ENCODE measurements around the gene ZNF548. TPM values are rescaled to one million over a fixed set of nuclear protein-coding genes. Genes with fewer than 3 reads are reported as not detected.
A peak's percentile ranks its signal among the peaks of the same experiment; 100 is the strongest.

Gene ZNF548
- total RNA-seq: 10 to 100 TPM; 17.9 to 36.8 (median 21.8) TPM

- peak; percentile 100 for ATAC-seq
- TF ChIP-seq, protein P1, sequence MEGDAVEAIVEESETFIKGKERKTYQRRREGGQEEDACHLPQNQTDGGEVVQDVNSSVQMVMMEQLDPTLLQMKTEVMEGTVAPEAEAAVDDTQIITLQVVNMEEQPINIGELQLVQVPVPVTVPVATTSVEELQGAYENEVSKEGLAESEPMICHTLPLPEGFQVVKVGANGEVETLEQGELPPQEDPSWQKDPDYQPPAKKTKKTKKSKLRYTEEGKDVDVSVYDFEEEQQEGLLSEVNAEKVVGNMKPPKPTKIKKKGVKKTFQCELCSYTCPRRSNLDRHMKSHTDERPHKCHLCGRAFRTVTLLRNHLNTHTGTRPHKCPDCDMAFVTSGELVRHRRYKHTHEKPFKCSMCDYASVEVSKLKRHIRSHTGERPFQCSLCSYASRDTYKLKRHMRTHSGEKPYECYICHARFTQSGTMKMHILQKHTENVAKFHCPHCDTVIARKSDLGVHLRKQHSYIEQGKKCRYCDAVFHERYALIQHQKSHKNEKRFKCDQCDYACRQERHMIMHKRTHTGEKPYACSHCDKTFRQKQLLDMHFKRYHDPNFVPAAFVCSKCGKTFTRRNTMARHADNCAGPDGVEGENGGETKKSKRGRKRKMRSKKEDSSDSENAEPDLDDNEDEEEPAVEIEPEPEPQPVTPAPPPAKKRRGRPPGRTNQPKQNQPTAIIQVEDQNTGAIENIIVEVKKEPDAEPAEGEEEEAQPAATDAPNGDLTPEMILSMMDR (IDR thresholded peaks at IDR 0.05): peak in 3 of 4 experiments; percentile 28 to 64 (median 57)
- no peak for TF ChIP-seq EP300 (IDR thresholded peaks at IDR 0.05)
- peak; percentile 33 to 42 for TF ChIP-seq POLR2A (IDR thresholded peaks at IDR 0.05)
- peak; percentile 80 for TF ChIP-seq POLR2AphosphoS5 (IDR thresholded peaks at IDR 0.05)
- peaks cover 0 to 19% (median 0%) of the 10 kb centered on the region in 3 donors for H3K9me3 ChIP-seq
- peak within 1 kb of the TSS; percentile 84 to 95 (median 91) for H3K27ac ChIP-seq
- no peaks in the 10 kb centered on the region for H3K27me3 ChIP-seq
- peaks cover 0 to 27% of the 10 kb centered on the region in 2 donors for H3K36me3 ChIP-seq
- 0 to 1% methylated on average over 7 to 11 of the region's 50 CpGs for WGBS, 2 donors (ENCODE audit: low coverage in 1 of 2)
- H3K4me1 ChIP-seq: peaks cover 0 to 41% (median 0%) of the 10 kb centered on the region in 3 donors
- peak within 1 kb of the TSS; percentile 84 for H3K4me3 ChIP-seq
Observed at GRCh38 chr19:57389730-57390598, at the start of gene ZNF548. Gene ZNF548, plus strand, starts transcription at chr19:57389854. Its CDS starts 246 bp downstream, at chr19:57390100.

DNA sequence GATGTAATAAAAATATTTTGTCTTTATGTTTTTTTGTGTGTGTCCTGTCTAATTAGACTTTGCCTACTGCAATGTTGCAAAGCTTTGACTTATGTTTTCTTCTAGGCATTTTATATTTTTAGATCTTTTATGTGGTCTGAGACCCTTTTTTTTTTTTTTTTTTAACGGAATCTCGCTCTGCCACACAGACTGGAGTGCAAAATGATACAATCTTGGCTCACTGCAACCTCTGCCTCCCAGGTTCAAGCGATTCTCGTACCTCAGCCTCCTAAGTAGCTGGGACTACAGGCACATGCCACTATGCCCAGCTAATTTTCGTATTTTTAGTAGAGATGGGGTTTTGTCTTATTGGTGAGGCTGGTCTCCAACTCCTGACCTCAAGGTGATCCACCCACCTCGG, 47.1 kb upstream of the ZNF548 start:
- no peak for TF ChIP-seq POLR2A (IDR thresholded peaks at IDR 0.05)
- TF ChIP-seq, protein P1 (IDR thresholded peaks at IDR 0.05): no peak
- no peak for TF ChIP-seq POLR2AphosphoS5 (IDR thresholded peaks at IDR 0.05)
- no peak for TF ChIP-seq EP300 (IDR thresholded peaks at IDR 0.05)
- no peaks in the 10 kb centered on the region for H3K9me3 ChIP-seq
- no peaks in the 10 kb centered on the region for H3K36me3 ChIP-seq
- no peak overlapping the region for H3K4me3 ChIP-seq
- peaks cover 0 to 8% (median 0%) of the 10 kb centered on the region in 3 donors for H3K4me1 ChIP-seq
- WGBS, 2 donors (ENCODE audit: low coverage in 1 of 2): 58 to 60% methylated on average over 1 to 5 of the region's 6 CpGs
- ATAC-seq: no peak
- H3K27ac ChIP-seq: no peak overlapping the region
- no peaks in the 10 kb centered on the region for H3K27me3 ChIP-seq

DNA sequence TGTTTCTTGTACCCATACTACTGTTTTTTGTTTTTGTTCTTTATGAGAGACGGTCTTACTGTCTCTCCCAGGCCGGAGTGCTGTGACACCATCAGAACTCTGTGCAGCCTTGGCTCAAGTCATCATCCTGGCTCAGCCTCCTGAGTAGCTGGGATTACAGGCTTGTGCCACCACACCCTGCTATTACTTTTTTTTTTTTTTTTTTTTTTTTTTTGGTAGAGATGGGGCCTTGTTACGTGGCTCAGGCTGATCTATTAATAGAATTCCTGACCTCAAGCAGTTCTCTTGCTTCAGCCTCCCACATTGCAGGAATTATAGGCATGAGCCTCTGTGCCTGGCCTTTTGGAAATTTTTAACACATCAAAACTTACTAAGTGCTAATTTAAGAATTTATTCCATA, 41.5 kb upstream of the ZNF548 start:
- no peak for ATAC-seq
- WGBS, 2 donors (ENCODE audit: low coverage in 1 of 2): 67 to 89% methylated on average over 2 to 3 of the region's 3 CpGs
- Histone ChIP-seq H3K4me1 (peaks cover 0 to 23% (median 9%) of the 10 kb centered on the region in 3 donors), H3K27ac (no peak overlapping the region), H3K4me3 (no peak overlapping the region), H3K27me3 (no peaks in the 10 kb centered on the region), H3K9me3 (peaks cover 0 to 9% (median 0%) of the 10 kb centered on the region in 3 donors), H3K36me3 (peaks cover 0 to 7% of the 10 kb centered on the region in 2 donors)
- TF ChIP-seq POLR2A (IDR thresholded peaks at IDR 0.05): no peak
- no peak for TF ChIP-seq POLR2AphosphoS5 (IDR thresholded peaks at IDR 0.05)
- TF ChIP-seq, protein P1 (IDR thresholded peaks at IDR 0.05): no peak
- no peak for TF ChIP-seq EP300 (IDR thresholded peaks at IDR 0.05)

DNA sequence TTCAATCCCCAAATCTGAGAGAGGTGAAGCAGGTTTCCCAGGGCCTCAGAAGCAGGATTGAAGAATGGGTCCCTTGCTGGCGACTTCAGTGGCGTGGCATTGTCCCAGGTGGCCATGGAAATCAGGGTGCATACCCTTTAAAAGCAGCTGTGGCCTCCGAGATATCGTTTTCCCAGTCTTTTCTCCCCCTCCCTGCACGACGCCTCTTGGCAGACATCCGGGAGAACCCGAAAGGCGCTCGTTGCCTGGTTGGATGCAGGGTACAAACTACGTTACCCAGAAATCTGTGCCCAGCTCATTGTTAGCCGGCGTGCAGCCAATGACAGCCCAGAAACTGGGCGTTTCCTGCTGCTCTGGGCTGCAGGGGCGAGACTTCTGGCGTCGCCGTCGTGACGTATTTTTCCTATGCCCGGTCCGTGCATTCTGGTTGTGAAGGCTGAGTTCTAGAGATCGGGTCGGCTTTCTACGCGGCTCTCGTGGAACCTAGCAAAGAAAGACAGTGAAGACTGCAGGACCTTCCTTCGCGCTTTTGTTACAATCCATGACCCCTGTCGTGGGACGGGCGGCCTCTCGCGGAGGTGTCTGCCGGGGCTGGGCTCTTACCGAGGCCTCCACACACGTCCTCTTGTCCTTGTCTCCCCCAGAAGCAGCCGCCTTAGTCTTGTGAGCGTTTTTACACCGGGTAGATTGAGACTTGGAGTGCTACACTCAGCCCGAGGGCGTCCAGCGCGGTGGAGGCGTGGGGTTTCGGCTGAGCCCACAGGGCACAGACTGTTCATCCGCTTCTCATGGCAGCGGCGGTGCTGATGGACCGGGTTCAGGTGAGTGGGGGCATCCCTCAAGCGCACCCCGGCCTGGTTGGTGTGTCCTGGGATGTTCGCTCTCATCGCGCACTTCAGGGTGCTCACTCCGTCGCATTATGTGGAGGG, 38.5 kb upstream of the ZNF548 start, which contains the start of gene ZNF304:
Gene ZNF304 (plus strand): TSS at position 395 of the 929 bp plus-strand sequence. CDS start 394 bp downstream, at position 789.
- H3K27ac ChIP-seq: peak within 1 kb of the TSS; percentile 39 to 89 (median 86)
- ATAC-seq: peak; percentile 100
- TF ChIP-seq POLR2AphosphoS5 (IDR thresholded peaks at IDR 0.05) (peak; percentile 78), EP300 (IDR thresholded peaks at IDR 0.05) (no peak), POLR2A (IDR thresholded peaks at IDR 0.05) (peak in 1 of 2 donors; percentile 15)
- TF ChIP-seq, protein P1 (IDR thresholded peaks at IDR 0.05): peak in 1 of 4 experiments; percentile 7
- peaks cover 0 to 34% (median 9%) of the 10 kb centered on the region in 3 donors for H3K4me1 ChIP-seq
- WGBS, 2 donors (ENCODE audit: low coverage in 1 of 2): 0% methylated on average over 4 of the region's 57 CpGs
- peaks cover 0 to 37% of the 10 kb centered on the region in 2 donors for H3K36me3 ChIP-seq
- H3K4me3 ChIP-seq: peak within 1 kb of the TSS; percentile 60 to 93
- H3K9me3 ChIP-seq: peaks cover 0 to 39% (median 0%) of the 10 kb centered on the region in 3 donors
- H3K27me3 ChIP-seq: no peaks in the 10 kb centered on the region
